Smooth muscle cell (in vitro differentiated cells): ENCODE measurements around the gene CYP19A1. TPM values are rescaled to one million over a fixed set of nuclear protein-coding genes. Genes with fewer than 3 reads are reported as not detected.

Experiments used
- DNase-seq: peaks from one replicate; lab custom pipeline; 2025; ENCODE audit not compliant: unreplicated experiment; lab: John Stamatoyannopoulos, UW
- H2AFZ ChIP-seq: fragments of 200-600 bp; sonication (generic); 2 replicates; pipeline ENCODE4 v1.6.0; 2016; ENCODE audit warnings: antibody characterized with exemption, low read depth, mild to moderate bottlenecking
- H3F3A ChIP-seq: fragments of 200-600 bp; sonication (generic); 2 replicates; pipeline ENCODE4 v1.6.0; 2017; ENCODE audit warnings: antibody characterized with exemption, low read depth
- H3K27ac ChIP-seq: fragments of 200-600 bp; sonication (generic); 2 replicates; pipeline ENCODE4 v1.5.1; 2016; ENCODE audit warnings: low read depth, mild to moderate bottlenecking
- H3K27me3 ChIP-seq: fragments of 200-600 bp; sonication (generic); 2 replicates; pipeline ENCODE4 v1.6.1; 2016; ENCODE audit warnings: low read depth, mild to moderate bottlenecking
- H3K36me3 ChIP-seq: fragments of 200-600 bp; sonication (generic); 2 replicates; pipeline ENCODE4 v1.5.1; 2016; ENCODE audit warnings: low read depth
- H3K4me1 ChIP-seq: fragments of 200-600 bp; sonication (generic); 2 replicates; pipeline ENCODE4 v1.5.1; 2016; ENCODE audit warnings: low read depth
- H3K4me2 ChIP-seq: fragments of 200-600 bp; sonication (generic); 2 replicates; pipeline ENCODE4 v1.6.0; 2016; ENCODE audit warnings: mild to moderate bottlenecking
- H3K4me3 ChIP-seq: fragments of 200-600 bp; sonication (generic); 2 replicates; pipeline ENCODE4 v1.5.1; 2016; ENCODE audit warnings: mild to moderate bottlenecking
- H3K79me2 ChIP-seq: fragments of 200-600 bp; sonication (generic); 2 replicates; pipeline ENCODE4 v1.6.0; 2016; ENCODE audit warnings: low read depth, mild to moderate bottlenecking
- H3K9ac ChIP-seq: fragments of 200-600 bp; sonication (generic); 2 replicates; pipeline ENCODE4 v1.6.0; 2016; ENCODE audit warnings: low read depth
- H3K9me3 ChIP-seq: fragments of 200-600 bp; sonication (generic); replicated peaks from 2 replicates; pipeline ENCODE4 v1.5.1; 2016; ENCODE audit warnings: low read depth
- H4K20me1 ChIP-seq: fragments of 200-600 bp; sonication (generic); 2 replicates; pipeline ENCODE4 v1.6.0; 2016; ENCODE audit warnings: low read depth
- CTCF ChIP-seq: fragments of 200-600 bp; sonication (generic); IDR thresholded peaks from 2 replicates; pipeline ENCODE4 v1.5.1; 2017; ENCODE audit warnings: borderline replicate concordance, mild to moderate bottlenecking, antibody characterized with exemption; ENCODE audit not compliant: insufficient read depth, poor library complexity, severe bottlenecking
- WGBS: methylation state at CpG from one replicate; pipeline ENCODE4 v1.1.7; 2016; ENCODE audit warnings: low lambda C conversion rate; 5-methylcytosine and 5-hydroxymethylcytosine counted together
- polyA plus RNA-seq: library from polyadenylated mRNA; unstranded; fragments of >200 nt; fragmentation: Nextera tagmentation; extraction: Ambion mirVana; gene quantifications from 2 replicates; pipeline ENCODE4 v1.2.1, GENCODE V29; 2016
- total RNA-seq: library from RNA; depleted of rRNA; stranded (reverse); fragments of >200 nt; gene quantifications from 2 replicates; pipeline ENCODE4 v1.2.3, GENCODE V29; 2014

The CYP19A1 gene
- total and polyA plus RNA-seq, 2 experiments from 2014 or later, result not detected

GRCh38 chr15:51205050-51205975 lies 133.1 kb downstream of the CYP19A1 start:
- Histone ChIP-seq H3K27me3 (peaks cover 33% of the 10 kb centered on the region), H4K20me1 (no peaks in the 10 kb centered on the region), H3K4me3 (no peak overlapping the region), H3K27ac (no peak overlapping the region), H2AFZ (no peak overlapping the region), H3K36me3 (no peaks in the 10 kb centered on the region), H3F3A (no peaks in the 10 kb centered on the region), H3K4me1 (no peaks in the 10 kb centered on the region), H3K9ac (no peak overlapping the region), H3K9me3 (no peaks in the 10 kb centered on the region), H3K79me2 (no peaks in the 10 kb centered on the region), H3K4me2 (no peak overlapping the region)
- no peak for DNase-seq
- 93% methylated on average over 3 of the region's 3 CpGs for WGBS
- TF ChIP-seq CTCF, result no peak

- DNase-seq, result no peak
- H3K36me3 ChIP-seq, result no peaks in the 10 kb centered on the region
- H3K79me2 ChIP-seq, result no peaks in the 10 kb centered on the region
- no peak overlapping the region for H2AFZ ChIP-seq
- no peaks in the 10 kb centered on the region for H3K4me1 ChIP-seq
- H3K27ac ChIP-seq, result no peak overlapping the region
- TF ChIP-seq CTCF, result no peak
- H3K9ac ChIP-seq, result no peak overlapping the region
- WGBS, result 90% methylated on average over 2 of the region's 2 CpGs
- no peaks in the 10 kb centered on the region for H4K20me1 ChIP-seq
- no peaks in the 10 kb centered on the region for H3K9me3 ChIP-seq
- no peaks in the 10 kb centered on the region for H3F3A ChIP-seq
- no peak overlapping the region for H3K4me3 ChIP-seq
- H3K27me3 ChIP-seq, result peaks cover 29% of the 10 kb centered on the region
- no peak overlapping the region for H3K4me2 ChIP-seq
These were observed 134.6 kb downstream of the CYP19A1 start for GRCh38 chr15:51203797-51204196.

- Histone ChIP-seq H3K27me3 (peaks cover 29% of the 10 kb centered on the region), H3K9me3 (no peaks in the 10 kb centered on the region), H3K9ac (no peak overlapping the region), H3K36me3 (no peaks in the 10 kb centered on the region), H3K79me2 (no peaks in the 10 kb centered on the region), H3K4me2 (no peak overlapping the region), H3K4me1 (no peaks in the 10 kb centered on the region), H3K4me3 (no peak overlapping the region), H2AFZ (no peak overlapping the region), H3F3A (no peaks in the 10 kb centered on the region), H4K20me1 (no peaks in the 10 kb centered on the region), H3K27ac (no peak overlapping the region)
- no peak for DNase-seq
- 91% methylated on average over 3 of the region's 3 CpGs for WGBS
- TF ChIP-seq CTCF, result no peak
These were observed 135.6 kb downstream of the CYP19A1 start for GRCh38 chr15:51202783-51203182.
